BJ (cell line): Measurements from ENCODE around the gene PRDX5. TPM values are rescaled to one million over a fixed set of nuclear protein-coding genes. Genes with fewer than 3 reads are reported as not detected.

ENCODE experiments used
- CTCF ChIA-PET: fragments of 350-600 bp; formaldehyde crosslinking; extraction: SDS; loops from one replicate; lab custom pipeline; 2021; ENCODE audit warnings: antibody characterized with exemption, inconsistent platforms; lab: Yijun Ruan, JAX
- POLR2A ChIA-PET: fragments of 300-600 bp; sonication (Branson Sonifier 250); formaldehyde crosslinking; extraction: SDS; loops from one replicate; lab custom pipeline; 2021; ENCODE audit warnings: antibody characterized with exemption; lab: Charles Lee
- DNase-seq: peaks from one replicate; pipeline ENCODE4 v3.0.0-alpha.2; 2011; ENCODE audit warnings: low read depth
- H3K27me3 ChIP-seq: 2 replicates; pipeline ENCODE4 v1.6.0; 2011; ENCODE audit warnings: low read length; ENCODE audit not compliant: control insufficient read depth, insufficient read depth
- H3K36me3 ChIP-seq: 2 replicates; pipeline ENCODE4 v1.5.1; 2011; ENCODE audit warnings: low read length; ENCODE audit not compliant: control insufficient read depth, insufficient read depth
- H3K4me3 ChIP-seq: 2 replicates; pipeline ENCODE4 v1.5.1; 2011; ENCODE audit warnings: low read depth, mild to moderate bottlenecking, control low read depth, low read length
- polyA plus RNA-seq: library from polyadenylated mRNA; depleted of rRNA; stranded (reverse); fragments of >200 nt; gene quantifications from 2 replicates; pipeline ENCODE4 v1.2.3, GENCODE V29; 2011
- TF ChIP-seq, protein P1 (sequence below): IDR thresholded peaks from 2 replicates; pipeline ENCODE4 v1.5.1; 2011; ENCODE audit warnings: low read depth, mild to moderate bottlenecking, control low read depth, inconsistent platforms, low read length, moderate library complexity; ENCODE audit not compliant: insufficient read depth

The PRDX5 gene
- polyA plus RNA-seq, 1 experiment = 398 TPM

DNA sequence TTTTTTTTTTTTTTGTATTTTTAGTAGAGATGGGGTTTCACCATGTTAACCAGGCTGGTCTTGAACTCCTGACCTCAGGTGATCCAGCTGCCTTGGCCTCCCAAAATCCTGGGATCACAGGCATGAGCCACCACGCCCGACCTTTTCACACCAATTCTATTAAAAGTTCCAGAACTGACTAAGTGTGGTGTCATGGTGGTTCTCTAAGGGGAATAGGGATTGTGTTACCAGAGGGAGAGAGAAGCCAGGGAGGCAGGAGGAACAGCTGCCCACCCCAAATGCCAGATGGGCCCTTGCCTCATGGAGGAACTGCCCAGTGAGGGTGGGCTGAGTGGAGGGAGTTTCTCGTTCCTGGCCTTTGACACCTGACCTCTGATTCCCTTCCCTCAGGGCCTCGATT lies 47.0 kb downstream of the PRDX5 start:
- DNase-seq = no peak
- Histone ChIP-seq H3K36me3 (peaks cover 33% of the 10 kb centered on the region), H3K4me3 (no peak overlapping the region), H3K27me3 (no peaks in the 10 kb centered on the region)
- ChIA-PET POLR2A (no interaction called here), CTCF (interaction anchor here (1.2 kb wide), 1 partner anchor 13 kb away, joined by 3 read pairs; no protein-coding TSS in a partner anchor)
- TF ChIP-seq, protein P1, sequence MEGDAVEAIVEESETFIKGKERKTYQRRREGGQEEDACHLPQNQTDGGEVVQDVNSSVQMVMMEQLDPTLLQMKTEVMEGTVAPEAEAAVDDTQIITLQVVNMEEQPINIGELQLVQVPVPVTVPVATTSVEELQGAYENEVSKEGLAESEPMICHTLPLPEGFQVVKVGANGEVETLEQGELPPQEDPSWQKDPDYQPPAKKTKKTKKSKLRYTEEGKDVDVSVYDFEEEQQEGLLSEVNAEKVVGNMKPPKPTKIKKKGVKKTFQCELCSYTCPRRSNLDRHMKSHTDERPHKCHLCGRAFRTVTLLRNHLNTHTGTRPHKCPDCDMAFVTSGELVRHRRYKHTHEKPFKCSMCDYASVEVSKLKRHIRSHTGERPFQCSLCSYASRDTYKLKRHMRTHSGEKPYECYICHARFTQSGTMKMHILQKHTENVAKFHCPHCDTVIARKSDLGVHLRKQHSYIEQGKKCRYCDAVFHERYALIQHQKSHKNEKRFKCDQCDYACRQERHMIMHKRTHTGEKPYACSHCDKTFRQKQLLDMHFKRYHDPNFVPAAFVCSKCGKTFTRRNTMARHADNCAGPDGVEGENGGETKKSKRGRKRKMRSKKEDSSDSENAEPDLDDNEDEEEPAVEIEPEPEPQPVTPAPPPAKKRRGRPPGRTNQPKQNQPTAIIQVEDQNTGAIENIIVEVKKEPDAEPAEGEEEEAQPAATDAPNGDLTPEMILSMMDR = no peak

DNA sequence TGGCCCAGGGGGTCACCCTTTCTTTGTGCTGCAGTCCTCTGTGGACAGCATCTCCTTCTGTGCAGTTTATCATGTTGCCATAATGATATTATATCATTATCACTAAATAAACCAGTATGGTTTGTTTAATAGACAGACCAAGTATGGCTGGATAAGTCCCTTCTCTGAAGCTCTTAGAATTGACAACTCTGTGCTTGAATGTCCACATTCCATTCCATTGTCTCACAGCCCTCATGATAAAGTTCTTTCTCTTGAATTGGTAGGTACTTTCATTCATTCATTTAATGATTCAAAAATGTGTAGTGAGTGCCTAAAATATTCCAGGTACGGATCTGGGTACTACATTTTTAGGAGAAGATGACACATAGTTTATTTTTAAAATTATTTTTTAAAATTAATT lies 48.8 kb downstream of the PRDX5 start:
- ChIA-PET POLR2A (no interaction called here), CTCF (no interaction called here)
- H3K36me3 ChIP-seq = peaks cover 30% of the 10 kb centered on the region

DNA sequence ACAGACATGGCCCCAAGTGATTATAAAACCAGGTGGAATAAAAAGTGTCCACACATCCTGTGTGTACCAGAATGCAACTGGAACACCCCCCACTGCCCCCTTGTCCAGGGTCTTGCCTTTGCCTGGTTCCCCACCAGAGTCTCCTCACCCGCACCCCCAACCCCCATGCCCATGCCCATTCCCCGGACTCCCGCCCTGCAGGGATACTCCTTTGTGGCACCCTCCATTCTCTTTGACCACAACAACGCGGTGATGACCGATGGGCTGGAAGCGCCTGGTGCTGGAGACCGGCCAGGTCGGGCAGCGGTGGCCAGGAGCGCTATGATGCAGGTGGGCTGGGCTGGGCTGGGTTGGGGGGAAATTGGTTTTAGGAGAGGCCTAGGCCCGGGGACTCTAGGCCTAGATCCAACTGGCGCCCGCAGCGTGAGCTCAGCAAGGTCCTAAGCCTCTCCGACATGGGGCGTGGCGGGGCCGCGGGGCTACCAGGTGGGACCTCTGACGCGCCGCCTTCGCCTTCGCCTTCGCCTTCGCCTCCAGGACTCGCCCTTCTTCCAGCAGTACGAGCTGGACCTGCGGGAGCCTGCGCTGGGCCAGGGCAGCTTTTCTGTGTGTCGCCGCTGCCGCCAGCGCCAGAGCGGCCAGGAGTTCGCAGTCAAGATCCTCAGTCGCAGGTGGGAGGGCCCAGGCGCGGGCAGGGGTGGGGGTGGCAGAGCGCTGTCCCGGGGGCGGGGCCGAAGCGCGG lies 50.2 kb downstream of the PRDX5 start:
- ChIA-PET CTCF (interaction anchor here (0.6 to 1.5 kb wide), 3 partner anchors 13 to 20 kb away, joined by 3 read pairs; no protein-coding TSS in a partner anchor), POLR2A (no interaction called here)
- Histone ChIP-seq H3K27me3 (no peaks in the 10 kb centered on the region), H3K36me3 (peaks cover 26% of the 10 kb centered on the region), H3K4me3 (no peak overlapping the region)
- DNase-seq = no peak
- TF ChIP-seq, protein P1 = no peak

More for the DNA sequence above, 48.8 kb downstream of the PRDX5 start:
- DNase-seq = no peak
- Histone ChIP-seq H3K27me3 (no peaks in the 10 kb centered on the region), H3K4me3 (no peak overlapping the region)
- TF ChIP-seq, protein P1 = no peak

DNA sequence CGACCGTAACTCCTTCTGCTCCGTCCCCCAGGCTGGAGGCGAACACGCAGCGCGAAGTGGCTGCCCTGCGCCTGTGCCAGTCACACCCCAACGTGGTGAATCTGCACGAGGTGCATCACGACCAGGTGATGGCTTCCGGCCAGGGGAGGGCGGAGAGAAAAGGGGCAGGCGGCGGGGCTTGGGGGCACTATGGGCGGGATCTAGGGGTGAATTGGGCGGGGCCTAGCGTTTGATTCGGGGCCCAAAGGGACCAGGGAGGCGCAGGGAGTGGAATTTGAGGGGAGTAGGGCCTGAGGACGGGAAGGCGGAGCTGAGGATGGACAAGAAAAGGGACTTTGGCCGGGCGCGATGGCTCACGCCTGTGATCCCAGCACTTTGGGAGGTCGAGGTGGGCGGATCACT lies 50.8 kb downstream of the PRDX5 start:
- ChIA-PET POLR2A (no interaction called here), CTCF (interaction anchor here (1.1 to 1.5 kb wide), 2 partner anchors 14 to 19 kb away, joined by 3 read pairs; no protein-coding TSS in a partner anchor)
- Histone ChIP-seq H3K4me3 (no peak overlapping the region), H3K27me3 (no peaks in the 10 kb centered on the region), H3K36me3 (peaks cover 24% of the 10 kb centered on the region)
- no peak for DNase-seq
- TF ChIP-seq, protein P1 = no peak
